HepG2 (cell line): ENCODE results near the gene BIRC5. TPM values are rescaled to one million over a fixed set of nuclear protein-coding genes. Genes with fewer than 3 reads are reported as not detected.

Source experiments
- EP300 ChIP-seq, 3 experiments: sonication (generic) in 1 of 3; formaldehyde crosslinking in 1 of 3; IDR thresholded peaks; 2 replicates each; pipeline versions ENCODE4 v1.5.1 to v1.6.1; 2011 to 2020; ENCODE audit warnings: low read depth in 2 of 3, low read length in 2 of 3, borderline replicate concordance in 1 of 3, improper control_type of control experiment in 1 of 3, mild to moderate bottlenecking in 1 of 3, missing genetic modification reagents in 1 of 3, moderate library complexity in 1 of 3
- MIXL1 ChIP-seq: IDR thresholded peaks from 2 replicates; pipeline ENCODE4 v1.6.1; 2016
- TEAD3 ChIP-seq: optimal IDR thresholded peaks from 2 replicates; pipeline ENCODE3; 2016; ENCODE audit warnings: borderline replicate concordance
- ZNF101 ChIP-seq: sonication (generic); formaldehyde crosslinking; IDR thresholded peaks from 2 replicates; pipeline ENCODE4 v1.4.0; 2020; ENCODE audit warnings: mild to moderate bottlenecking, low read depth, missing genetic modification reagents, borderline replicate concordance
- ZNF549 ChIP-seq: sonication (generic); formaldehyde crosslinking; IDR thresholded peaks from 2 replicates; pipeline ENCODE4 v1.5.0; 2020; ENCODE audit warnings: missing genetic modification reagents
- ZNF644 ChIP-seq: IDR thresholded peaks from 2 replicates; pipeline ENCODE4 v1.6.1; 2016; ENCODE audit warnings: low read depth
- ZNF660 ChIP-seq: sonication (generic); formaldehyde crosslinking; IDR thresholded peaks from 2 replicates; pipeline ENCODE4 v1.5.1; 2020; ENCODE audit warnings: mild to moderate bottlenecking, low read depth, missing genetic modification reagents, borderline replicate concordance
- ZNF75D ChIP-seq: sonication (generic); formaldehyde crosslinking; IDR thresholded peaks from 2 replicates; pipeline ENCODE4 v1.8.1; 2023; ENCODE audit warnings: missing genetic modification reagents, mild to moderate bottlenecking, borderline replicate concordance
- polyA plus RNA-seq, 8 experiments: library from polyadenylated mRNA; depleted of rRNA in 3 of 8; stranded (reverse) in 7 of 8; unstranded in 1 of 8; fragments of >200 nt; fragmentation: Illumina TruSeq in 4 of 8; extraction: Trizol in 4 of 8; gene quantifications; 2 replicates each; pipeline versions ENCODE4 v1.2.1 to v1.2.3, GENCODE V29; 2011 to 2016; ENCODE audit warnings: low read depth in 4 of 8, missing spikeins in 1 of 8, mixed read lengths in 1 of 8; ENCODE audit not compliant: insufficient read depth in 1 of 8
- total RNA-seq, 5 experiments: library from RNA; depleted of rRNA; stranded (reverse); fragments of >200 nt; fragmentation: Illumina TruSeq; extraction: Trizol; gene quantifications; 2 replicates each; pipeline ENCODE4 v1.2.3, GENCODE V29; 2016; ENCODE audit warnings: low read depth in 1 of 5
- TF ChIP-seq, protein P1 (sequence below): sonication (generic); formaldehyde crosslinking; IDR thresholded peaks from 2 replicates; pipeline ENCODE4 v1.5.1; 2020; ENCODE audit warnings: mild to moderate bottlenecking, missing genetic modification reagents, borderline replicate concordance
- TF ChIP-seq, protein P2 (sequence below): sonication (generic); formaldehyde crosslinking; IDR thresholded peaks from 2 replicates; pipeline ENCODE4 v1.8.1; 2023; ENCODE audit warnings: mild to moderate bottlenecking, missing genetic modification reagents
- TF ChIP-seq, protein P3 (sequence below): sonication (generic); formaldehyde crosslinking; IDR thresholded peaks from 2 replicates; pipeline ENCODE4 v1.8.0; 2023; ENCODE audit warnings: mild to moderate bottlenecking, missing genetic modification reagents
- TF ChIP-seq, protein P4 (sequence below): sonication (generic); formaldehyde crosslinking; IDR thresholded peaks from 2 replicates; pipeline ENCODE4 v1.5.1; 2020; ENCODE audit warnings: mild to moderate bottlenecking, moderate library complexity, missing genetic modification reagents

BIRC5 gene
- total and polyA plus RNA-seq, 2 of the 13 experiments (the other 11 are each of a cell fraction or from before 2014, with no cell fraction given) = 30.3 to 135 TPM

DNA sequence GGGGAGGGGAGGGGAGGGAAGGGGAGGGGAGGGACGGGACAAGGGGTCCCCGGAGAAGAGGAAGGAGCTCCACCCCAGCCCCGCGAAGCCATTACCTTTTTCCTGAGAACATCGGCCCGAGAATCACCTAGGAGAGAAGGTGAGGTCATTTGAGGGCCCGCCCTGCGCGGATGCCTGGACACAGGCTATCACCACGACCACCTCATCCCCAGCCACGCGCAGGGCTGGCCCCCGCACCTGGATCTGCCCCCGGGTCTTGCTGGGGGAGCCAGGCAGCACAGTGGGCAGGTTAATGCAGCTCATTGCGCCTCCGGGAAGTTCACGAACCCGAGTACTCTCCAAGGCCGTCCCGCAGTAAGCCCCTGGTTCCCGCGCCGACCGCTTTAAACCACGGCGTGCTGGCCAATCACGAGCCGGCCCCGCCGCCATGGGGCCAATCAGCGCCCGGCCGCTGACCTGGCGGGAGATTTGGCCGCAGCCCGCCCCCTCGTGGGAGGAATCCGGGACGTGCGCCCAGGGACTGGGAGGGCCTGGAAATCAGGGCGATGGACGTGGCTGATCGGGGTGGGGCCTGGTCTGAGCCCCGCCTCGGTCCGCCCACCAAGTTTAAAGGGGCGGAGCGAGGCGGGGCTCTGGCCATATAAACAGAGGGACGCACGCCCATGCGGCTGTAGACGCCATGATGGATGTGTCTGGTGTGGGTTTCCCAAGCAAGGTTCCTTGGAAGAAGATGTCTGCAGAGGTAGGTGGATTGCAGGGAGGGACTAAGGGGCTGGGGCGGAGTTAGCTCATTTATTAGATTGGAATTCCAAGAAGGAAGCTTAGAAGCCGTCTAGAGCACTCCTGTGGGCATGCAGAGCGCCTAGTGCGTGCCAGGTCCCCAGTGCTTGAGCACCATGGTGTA is 27.1 kb upstream of the BIRC5 start, which contains the start of the genes AFMID and TK1 (continued):
- TF ChIP-seq ZNF101 (no peak; the same call in 1 of the 2 replicates), MIXL1 (peak; percentile 82; the same call in 1 of the 2 replicates), ZNF549 (CRISPR knock-in tag) (no peak), ZNF660 (CRISPR knock-in tag) (no peak), ZNF75D (CRISPR knock-in tag) (no peak), ZNF644 (peak; percentile 86), EP300 (IDR thresholded peaks at IDR 0.05; ENCODE audit: low read depth in 2 of 2, low read length in 2 of 2) (peak; percentile 29 to 31; a peak in 1 of 4 replicates), EP300 (CRISPR knock-in tag; IDR thresholded peaks at IDR 0.05; ENCODE audit: borderline replicate concordance) (0 out of 2 replicates have a peak, but pooled peaks have one; percentile 20), TEAD3 (CRISPR knock-in tag) (peak; percentile 100)
- TF ChIP-seq, protein P1, sequence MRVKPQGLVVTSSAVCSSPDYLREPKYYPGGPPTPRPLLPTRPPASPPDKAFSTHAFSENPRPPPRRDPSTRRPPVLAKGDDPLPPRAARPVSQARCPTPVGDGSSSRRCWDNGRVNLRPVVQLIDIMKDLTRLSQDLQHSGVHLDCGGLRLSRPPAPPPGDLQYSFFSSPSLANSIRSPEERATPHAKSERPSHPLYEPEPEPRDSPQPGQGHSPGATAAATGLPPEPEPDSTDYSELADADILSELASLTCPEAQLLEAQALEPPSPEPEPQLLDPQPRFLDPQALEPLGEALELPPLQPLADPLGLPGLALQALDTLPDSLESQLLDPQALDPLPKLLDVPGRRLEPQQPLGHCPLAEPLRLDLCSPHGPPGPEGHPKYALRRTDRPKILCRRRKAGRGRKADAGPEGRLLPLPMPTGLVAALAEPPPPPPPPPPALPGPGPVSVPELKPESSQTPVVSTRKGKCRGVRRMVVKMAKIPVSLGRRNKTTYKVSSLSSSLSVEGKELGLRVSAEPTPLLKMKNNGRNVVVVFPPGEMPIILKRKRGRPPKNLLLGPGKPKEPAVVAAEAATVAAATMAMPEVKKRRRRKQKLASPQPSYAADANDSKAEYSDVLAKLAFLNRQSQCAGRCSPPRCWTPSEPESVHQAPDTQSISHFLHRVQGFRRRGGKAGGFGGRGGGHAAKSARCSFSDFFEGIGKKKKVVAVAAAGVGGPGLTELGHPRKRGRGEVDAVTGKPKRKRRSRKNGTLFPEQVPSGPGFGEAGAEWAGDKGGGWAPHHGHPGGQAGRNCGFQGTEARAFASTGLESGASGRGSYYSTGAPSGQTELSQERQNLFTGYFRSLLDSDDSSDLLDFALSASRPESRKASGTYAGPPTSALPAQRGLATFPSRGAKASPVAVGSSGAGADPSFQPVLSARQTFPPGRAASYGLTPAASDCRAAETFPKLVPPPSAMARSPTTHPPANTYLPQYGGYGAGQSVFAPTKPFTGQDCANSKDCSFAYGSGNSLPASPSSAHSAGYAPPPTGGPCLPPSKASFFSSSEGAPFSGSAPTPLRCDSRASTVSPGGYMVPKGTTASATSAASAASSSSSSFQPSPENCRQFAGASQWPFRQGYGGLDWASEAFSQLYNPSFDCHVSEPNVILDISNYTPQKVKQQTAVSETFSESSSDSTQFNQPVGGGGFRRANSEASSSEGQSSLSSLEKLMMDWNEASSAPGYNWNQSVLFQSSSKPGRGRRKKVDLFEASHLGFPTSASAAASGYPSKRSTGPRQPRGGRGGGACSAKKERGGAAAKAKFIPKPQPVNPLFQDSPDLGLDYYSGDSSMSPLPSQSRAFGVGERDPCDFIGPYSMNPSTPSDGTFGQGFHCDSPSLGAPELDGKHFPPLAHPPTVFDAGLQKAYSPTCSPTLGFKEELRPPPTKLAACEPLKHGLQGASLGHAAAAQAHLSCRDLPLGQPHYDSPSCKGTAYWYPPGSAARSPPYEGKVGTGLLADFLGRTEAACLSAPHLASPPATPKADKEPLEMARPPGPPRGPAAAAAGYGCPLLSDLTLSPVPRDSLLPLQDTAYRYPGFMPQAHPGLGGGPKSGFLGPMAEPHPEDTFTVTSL (CRISPR knock-in tag) = no peak
- TF ChIP-seq, protein P2, sequence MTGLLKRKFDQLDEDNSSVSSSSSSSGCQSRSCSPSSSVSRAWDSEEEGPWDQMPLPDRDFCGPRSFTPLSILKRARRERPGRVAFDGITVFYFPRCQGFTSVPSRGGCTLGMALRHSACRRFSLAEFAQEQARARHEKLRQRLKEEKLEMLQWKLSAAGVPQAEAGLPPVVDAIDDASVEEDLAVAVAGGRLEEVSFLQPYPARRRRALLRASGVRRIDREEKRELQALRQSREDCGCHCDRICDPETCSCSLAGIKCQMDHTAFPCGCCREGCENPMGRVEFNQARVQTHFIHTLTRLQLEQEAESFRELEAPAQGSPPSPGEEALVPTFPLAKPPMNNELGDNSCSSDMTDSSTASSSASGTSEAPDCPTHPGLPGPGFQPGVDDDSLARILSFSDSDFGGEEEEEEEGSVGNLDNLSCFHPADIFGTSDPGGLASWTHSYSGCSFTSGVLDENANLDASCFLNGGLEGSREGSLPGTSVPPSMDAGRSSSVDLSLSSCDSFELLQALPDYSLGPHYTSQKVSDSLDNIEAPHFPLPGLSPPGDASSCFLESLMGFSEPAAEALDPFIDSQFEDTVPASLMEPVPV = peak; percentile 100
- TF ChIP-seq, protein P3, sequence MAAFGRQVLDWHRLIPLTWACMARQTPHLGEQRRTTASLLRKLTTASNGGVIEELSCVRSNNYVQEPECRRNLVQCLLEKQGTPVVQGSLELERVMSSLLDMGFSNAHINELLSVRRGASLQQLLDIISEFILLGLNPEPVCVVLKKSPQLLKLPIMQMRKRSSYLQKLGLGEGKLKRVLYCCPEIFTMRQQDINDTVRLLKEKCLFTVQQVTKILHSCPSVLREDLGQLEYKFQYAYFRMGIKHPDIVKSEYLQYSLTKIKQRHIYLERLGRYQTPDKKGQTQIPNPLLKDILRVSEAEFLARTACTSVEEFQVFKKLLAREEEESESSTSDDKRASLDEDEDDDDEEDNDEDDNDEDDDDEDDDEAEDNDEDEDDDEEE (CRISPR knock-in tag) = no peak
- TF ChIP-seq, protein P4, sequence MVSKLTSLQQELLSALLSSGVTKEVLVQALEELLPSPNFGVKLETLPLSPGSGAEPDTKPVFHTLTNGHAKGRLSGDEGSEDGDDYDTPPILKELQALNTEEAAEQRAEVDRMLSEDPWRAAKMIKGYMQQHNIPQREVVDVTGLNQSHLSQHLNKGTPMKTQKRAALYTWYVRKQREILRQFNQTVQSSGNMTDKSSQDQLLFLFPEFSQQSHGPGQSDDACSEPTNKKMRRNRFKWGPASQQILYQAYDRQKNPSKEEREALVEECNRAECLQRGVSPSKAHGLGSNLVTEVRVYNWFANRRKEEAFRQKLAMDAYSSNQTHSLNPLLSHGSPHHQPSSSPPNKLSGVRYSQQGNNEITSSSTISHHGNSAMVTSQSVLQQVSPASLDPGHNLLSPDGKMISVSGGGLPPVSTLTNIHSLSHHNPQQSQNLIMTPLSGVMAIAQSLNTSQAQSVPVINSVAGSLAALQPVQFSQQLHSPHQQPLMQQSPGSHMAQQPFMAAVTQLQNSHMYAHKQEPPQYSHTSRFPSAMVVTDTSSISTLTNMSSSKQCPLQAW (CRISPR knock-in tag) = peak; percentile 97
